Spleen (tissue), 7 donors: ENCODE data around the gene CPNE9.

Experiments used
- POLR2A ChIP-seq, 3 donors: fragments of 450-650 bp; IDR thresholded peaks; one replicate each; pipeline ENCODE4 v1.5.1; 2017; ENCODE audit warnings: antibody characterized with exemption in 3 of 3, mild to moderate bottlenecking in 1 of 3
- POLR2AphosphoS5 ChIP-seq, 3 donors: sonication (generic); formaldehyde crosslinking; IDR thresholded peaks; one replicate each; pipeline ENCODE4 v1.5.1; 2017; ENCODE audit warnings: antibody characterized with exemption in 3 of 3
- TF ChIP-seq, protein P1 (sequence below), 11 experiments: fragments of 200-600 bp in 7 of 11; fragments of 450-650 bp in 4 of 11; sonication (generic) in 4 of 11; IDR thresholded peaks in 8 of 11; conservative IDR thresholded peaks in 3 of 11; 1 replicate in 7 of 11; 2 replicates in 4 of 11; pipeline versions ENCODE4 v1.4.0 to v1.8.0; 2016 to 2021; ENCODE audit warnings: antibody characterized with exemption in 11 of 11, inconsistent platforms in 4 of 11, mild to moderate bottlenecking in 1 of 11
- donor health status: DM: no; HTN: no; CAD: no; lungs with moderate emphysema.
- donor health status: DM: no; HTN: no; CAD: no.
- donor health status: DM: no; HTN: no; CAD: no.

DNA sequence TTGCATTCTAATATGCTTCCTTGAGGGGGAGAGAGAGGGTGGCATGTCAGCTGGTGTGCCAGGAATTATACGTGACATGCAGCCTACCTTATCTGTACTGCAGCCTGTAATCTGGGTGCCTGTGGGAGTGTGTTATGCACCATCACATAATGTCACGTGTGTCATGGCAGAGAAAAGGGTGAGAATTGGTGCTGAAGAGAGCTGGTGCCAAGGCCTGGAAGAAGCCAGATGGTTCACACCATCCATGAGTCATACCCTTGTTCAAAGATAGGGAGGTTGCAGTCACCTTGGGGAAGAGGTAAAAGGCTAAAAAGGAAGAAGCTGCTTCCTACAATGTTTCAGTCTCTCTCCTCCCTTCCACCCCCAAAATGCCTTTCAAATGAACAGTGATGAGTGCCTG lies 33.2 kb downstream of the CPNE9 start:
- TF ChIP-seq, protein P1, sequence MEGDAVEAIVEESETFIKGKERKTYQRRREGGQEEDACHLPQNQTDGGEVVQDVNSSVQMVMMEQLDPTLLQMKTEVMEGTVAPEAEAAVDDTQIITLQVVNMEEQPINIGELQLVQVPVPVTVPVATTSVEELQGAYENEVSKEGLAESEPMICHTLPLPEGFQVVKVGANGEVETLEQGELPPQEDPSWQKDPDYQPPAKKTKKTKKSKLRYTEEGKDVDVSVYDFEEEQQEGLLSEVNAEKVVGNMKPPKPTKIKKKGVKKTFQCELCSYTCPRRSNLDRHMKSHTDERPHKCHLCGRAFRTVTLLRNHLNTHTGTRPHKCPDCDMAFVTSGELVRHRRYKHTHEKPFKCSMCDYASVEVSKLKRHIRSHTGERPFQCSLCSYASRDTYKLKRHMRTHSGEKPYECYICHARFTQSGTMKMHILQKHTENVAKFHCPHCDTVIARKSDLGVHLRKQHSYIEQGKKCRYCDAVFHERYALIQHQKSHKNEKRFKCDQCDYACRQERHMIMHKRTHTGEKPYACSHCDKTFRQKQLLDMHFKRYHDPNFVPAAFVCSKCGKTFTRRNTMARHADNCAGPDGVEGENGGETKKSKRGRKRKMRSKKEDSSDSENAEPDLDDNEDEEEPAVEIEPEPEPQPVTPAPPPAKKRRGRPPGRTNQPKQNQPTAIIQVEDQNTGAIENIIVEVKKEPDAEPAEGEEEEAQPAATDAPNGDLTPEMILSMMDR (IDR thresholded peaks at IDR 0.05 in 8 of 11, conservative IDR thresholded peaks at IDR 0.05 in 3 of 11) = no peak
- TF ChIP-seq POLR2A (IDR thresholded peaks at IDR 0.05) (no peak), POLR2AphosphoS5 (IDR thresholded peaks at IDR 0.05) (no peak)
